Activated naive CD4-positive, alpha-beta T cell treated with anti-CD3 and anti-CD28 coated beads for 36 hours (primary cell): ENCODE measurements around the gene MAP1LC3B. TPM values are rescaled to one million over a fixed set of nuclear protein-coding genes. Genes with fewer than 3 reads are reported as not detected.

Experiments used
- CTCF ChIA-PET: fragments of 350-600 bp; sonication (Branson Sonifier 250); formaldehyde crosslinking; loops from one replicate; lab custom pipeline; 2021; ENCODE audit warnings: antibody characterized with exemption; lab: Charles Lee
- DNase-seq: peaks from one replicate; pipeline ENCODE4 v3.0.0-alpha.2; 2020
- H3K27ac Mint-ChIP-seq: one replicate; pipeline ENCODE4 v1.8.0; 2021; ENCODE audit warnings: mild to moderate bottlenecking, mixed read lengths
- H3K27me3 Mint-ChIP-seq: one replicate; pipeline ENCODE4 v1.8.0; 2021; ENCODE audit warnings: low read depth, mixed read lengths
- H3K36me3 Mint-ChIP-seq: one replicate; pipeline ENCODE4 v1.8.0; 2021; ENCODE audit warnings: low read depth, mixed read lengths
- H3K4me1 Mint-ChIP-seq: one replicate; pipeline ENCODE4 v1.8.0; 2021; ENCODE audit warnings: low read depth, mixed read lengths
- H3K4me3 Mint-ChIP-seq: one replicate; pipeline ENCODE4 v1.8.0; 2021; ENCODE audit warnings: mild to moderate bottlenecking, moderate library complexity, mixed read lengths
- H3K9me3 Mint-ChIP-seq: one replicate; pipeline ENCODE4 v1.8.0; 2021; ENCODE audit warnings: mixed read lengths
- intact Hi-C: fragments of 100-400 bp; cut with micrococcal nuclease; formaldehyde crosslinking; loops from one replicate; pipeline ENCODE4 v1.15.1; 2023
- total RNA-seq, 2 experiments: library from RNA; stranded (reverse); gene quantifications; one replicate each; pipeline ENCODE4 v1.2.3, GENCODE V29; 2021

MAP1LC3B gene
- total RNA-seq, 2 experiments from 2014 or later = 61.8 to 62.5 TPM

DNA sequence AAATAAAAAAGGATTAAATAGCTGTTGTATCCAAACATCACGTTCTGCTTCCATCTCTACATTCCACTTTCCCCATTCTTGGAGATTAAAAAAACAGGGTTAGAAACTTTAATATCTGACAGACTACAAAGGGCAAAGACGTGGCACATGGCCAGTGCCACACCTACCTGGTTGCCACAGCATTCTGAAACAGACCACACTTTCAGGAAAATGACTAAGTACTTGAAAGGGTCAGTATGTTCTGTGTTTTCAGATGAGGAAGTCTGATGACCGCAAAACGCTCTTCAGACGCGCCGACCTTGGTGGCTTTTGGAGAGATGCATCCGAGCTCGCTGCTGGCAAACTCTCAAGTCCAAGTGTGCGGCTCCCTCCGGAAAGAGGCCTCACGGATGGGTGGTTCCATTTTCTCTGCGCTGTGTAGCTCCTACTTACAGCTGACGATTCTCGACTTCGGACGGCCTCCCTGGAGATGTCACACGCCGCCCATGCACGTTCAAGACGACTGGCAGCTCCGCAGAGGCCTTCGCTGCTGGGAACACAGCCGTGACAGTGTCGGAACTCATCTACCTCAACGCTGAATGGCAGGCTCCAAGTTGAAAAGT is 15.5 kb downstream of the MAP1LC3B start:
- Mint-ChIP-seq H3K4me1 (no peaks in the 10 kb centered on the region), H3K36me3 (peaks cover 11% of the 10 kb centered on the region), H3K27ac (no peak overlapping the region), H3K9me3 (no peaks in the 10 kb centered on the region), H3K27me3 (no peaks in the 10 kb centered on the region), H3K4me3 (no peak overlapping the region)
- intact Hi-C loops = no loop called here
- CTCF ChIA-PET = interaction anchor here (1.1 to 1.8 kb wide), 3 partner anchors 10 to 229 kb away, joined by 4 to 7 read pairs (median 7); no protein-coding TSS in a partner anchor
- DNase-seq = no peak

DNA sequence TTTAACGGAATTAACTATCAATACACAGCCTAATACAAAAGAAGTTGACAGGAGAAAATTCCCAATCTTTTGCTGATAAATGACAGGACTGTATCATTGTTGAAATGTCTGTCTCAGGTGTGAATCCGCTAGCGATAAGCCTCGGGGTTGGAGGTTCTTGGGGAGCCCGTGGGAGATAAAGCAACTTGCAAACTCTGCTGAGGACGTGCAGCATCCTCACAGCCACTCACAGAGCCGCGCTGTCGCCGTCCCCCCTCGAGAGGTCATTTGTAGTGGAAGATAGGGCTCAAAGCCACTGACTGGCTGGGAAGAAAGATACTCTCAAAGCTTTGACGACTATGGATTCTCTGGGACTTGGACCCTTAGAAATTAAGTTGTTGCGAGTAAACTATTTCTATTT is 17.0 kb downstream of the MAP1LC3B start:
- no peaks in the 10 kb centered on the region for H3K4me1 Mint-ChIP-seq

DNA sequence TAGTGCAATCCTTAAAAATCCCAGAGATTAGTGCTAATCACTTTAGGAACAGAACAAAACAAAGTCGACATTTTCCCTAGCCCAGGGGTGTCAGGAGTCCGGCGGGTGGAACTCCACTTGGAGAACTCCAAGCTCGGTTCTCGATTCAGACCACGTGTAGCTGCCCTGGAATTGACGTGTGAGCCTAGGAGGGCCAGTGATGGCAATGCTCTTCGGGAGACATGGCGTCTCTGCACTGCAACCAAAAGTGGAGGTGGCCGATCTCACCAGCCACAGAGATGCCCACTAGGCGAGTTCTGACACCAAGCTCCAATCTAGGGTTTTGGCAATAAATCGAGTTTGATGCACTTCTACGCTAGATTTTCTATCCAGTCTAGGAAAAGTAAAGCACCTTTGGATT is 17.6 kb downstream of the MAP1LC3B start:
- DNase-seq = no peak
- Mint-ChIP-seq H3K36me3 (peaks cover 9% of the 10 kb centered on the region), H3K4me3 (no peak overlapping the region), H3K9me3 (no peaks in the 10 kb centered on the region), H3K27me3 (no peaks in the 10 kb centered on the region), H3K4me1 (no peaks in the 10 kb centered on the region), H3K27ac (no peak overlapping the region)
- CTCF ChIA-PET = interaction anchor here (1.0 kb wide), 1 partner anchor 15 kb away, joined by 3 read pairs; no protein-coding TSS in a partner anchor
- intact Hi-C loops = no loop called here

More for the DNA sequence above, 17.0 kb downstream of the MAP1LC3B start:
- Mint-ChIP-seq H3K4me3 (no peak overlapping the region), H3K9me3 (no peaks in the 10 kb centered on the region), H3K36me3 (peaks cover 9% of the 10 kb centered on the region), H3K27ac (no peak overlapping the region), H3K27me3 (no peaks in the 10 kb centered on the region)
- CTCF ChIA-PET = no interaction called here
- intact Hi-C loops = no loop called here
- no peak for DNase-seq

DNA sequence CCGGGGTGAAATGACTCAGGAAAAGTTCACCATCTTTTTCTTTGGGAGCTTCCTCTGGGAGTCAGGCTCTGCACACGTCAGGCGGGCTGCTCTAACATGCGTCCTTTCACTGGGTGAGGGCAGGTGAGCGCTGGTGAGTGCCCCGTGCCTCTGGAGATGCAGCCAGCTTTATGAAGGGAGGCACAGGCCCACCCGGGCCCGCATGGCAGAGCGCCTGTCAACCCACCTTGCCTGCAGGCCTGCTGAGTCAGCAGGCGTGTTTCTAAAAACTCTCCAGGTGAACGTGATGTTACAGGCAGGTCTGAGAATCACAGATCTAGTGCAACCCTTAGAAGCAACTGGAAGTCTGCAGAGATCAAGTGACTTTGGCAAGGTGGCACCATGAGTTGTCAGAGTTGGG is 18.4 kb downstream of the MAP1LC3B start:
- H3K27ac Mint-ChIP-seq = no peak overlapping the region
- CTCF ChIA-PET = interaction anchor here (1.0 kb wide), 1 partner anchor 16 kb away, joined by 3 read pairs; no protein-coding TSS in a partner anchor
- H3K27me3 Mint-ChIP-seq = no peaks in the 10 kb centered on the region
- H3K4me3 Mint-ChIP-seq = no peak overlapping the region
- intact Hi-C loops = no loop called here
- no peak for DNase-seq
- no peaks in the 10 kb centered on the region for H3K4me1 Mint-ChIP-seq
- peaks cover 9% of the 10 kb centered on the region for H3K36me3 Mint-ChIP-seq
- no peaks in the 10 kb centered on the region for H3K9me3 Mint-ChIP-seq

DNA sequence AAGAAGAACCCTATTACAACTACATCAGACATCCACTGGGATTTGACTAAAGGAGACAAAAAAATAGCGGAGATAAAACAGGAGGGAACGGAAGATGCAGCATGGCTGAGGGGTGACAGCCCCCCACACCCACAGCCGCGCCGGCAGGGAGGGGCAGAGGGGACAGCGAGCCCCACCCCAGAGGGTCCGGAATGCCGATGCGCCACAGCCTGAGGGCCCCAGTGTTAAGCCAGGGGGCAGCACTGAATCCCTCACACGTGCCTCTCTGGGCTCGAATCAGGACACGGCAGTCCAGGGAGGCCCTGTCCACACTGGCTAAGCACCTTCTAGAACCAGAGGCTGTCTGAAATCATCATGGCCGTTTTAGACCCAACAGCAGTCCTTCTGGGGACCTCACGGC is 18.8 kb downstream of the MAP1LC3B start:
- Mint-ChIP-seq H3K36me3 (peaks cover 10% of the 10 kb centered on the region), H3K27ac (no peak overlapping the region), H3K9me3 (no peaks in the 10 kb centered on the region), H3K27me3 (no peaks in the 10 kb centered on the region), H3K4me1 (no peaks in the 10 kb centered on the region), H3K4me3 (no peak overlapping the region)
- DNase-seq = no peak
- intact Hi-C loops = no loop called here
- CTCF ChIA-PET = no interaction called here

DNA sequence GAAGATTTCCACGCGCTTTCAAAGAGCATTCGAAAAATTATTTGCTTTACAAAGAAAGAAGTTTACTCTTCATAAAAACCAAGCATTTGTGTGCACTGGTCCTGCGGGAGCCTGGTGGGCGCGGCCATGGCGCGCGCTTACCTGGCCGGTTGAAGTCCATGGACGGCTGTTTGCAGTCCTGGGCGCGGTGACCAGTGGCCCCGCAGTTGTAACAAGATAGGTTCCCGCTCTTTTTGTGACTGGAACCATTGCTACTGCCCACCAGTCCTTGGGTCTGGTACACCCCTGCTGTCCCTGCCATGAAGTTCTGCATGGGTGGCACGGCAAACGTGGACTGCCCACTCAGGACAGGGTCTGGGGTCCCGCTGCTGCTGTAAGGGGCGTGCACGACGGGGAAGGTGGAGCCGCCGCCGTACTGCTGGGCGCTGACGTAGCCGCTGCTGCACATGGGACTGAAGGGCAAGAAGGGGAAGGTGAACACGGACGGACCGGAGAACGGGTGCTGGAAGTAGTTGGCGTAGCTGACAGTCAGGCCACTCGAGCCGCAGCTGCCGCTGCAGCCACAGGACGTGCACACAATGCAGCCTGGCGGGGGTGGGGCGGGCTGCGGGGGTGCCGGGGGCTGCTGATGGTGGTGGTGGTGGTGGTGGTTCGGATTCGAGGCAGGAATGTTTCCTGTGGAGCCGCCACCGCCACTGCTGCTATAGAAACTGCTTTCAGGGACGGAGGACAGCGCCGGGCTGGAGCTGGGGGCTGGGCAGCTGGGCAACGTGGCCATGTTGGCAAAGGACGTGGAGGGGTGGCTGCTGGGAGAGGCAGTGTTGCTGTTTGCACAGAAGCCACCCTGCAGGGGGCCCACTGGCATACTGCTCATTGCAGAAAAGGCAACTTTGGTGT is 19.5 kb downstream of the MAP1LC3B start:
- intact Hi-C loops = no loop called here
- Mint-ChIP-seq H3K9me3 (no peaks in the 10 kb centered on the region), H3K27me3 (no peaks in the 10 kb centered on the region), H3K4me1 (no peaks in the 10 kb centered on the region), H3K27ac (peak overlapping the region; percentile 26), H3K36me3 (peaks cover 8% of the 10 kb centered on the region), H3K4me3 (no peak overlapping the region)
- CTCF ChIA-PET = interaction anchor here (1.3 kb wide), 1 partner anchor 223 kb away, joined by 3 read pairs; no protein-coding TSS in a partner anchor
- DNase-seq = no peak

DNA sequence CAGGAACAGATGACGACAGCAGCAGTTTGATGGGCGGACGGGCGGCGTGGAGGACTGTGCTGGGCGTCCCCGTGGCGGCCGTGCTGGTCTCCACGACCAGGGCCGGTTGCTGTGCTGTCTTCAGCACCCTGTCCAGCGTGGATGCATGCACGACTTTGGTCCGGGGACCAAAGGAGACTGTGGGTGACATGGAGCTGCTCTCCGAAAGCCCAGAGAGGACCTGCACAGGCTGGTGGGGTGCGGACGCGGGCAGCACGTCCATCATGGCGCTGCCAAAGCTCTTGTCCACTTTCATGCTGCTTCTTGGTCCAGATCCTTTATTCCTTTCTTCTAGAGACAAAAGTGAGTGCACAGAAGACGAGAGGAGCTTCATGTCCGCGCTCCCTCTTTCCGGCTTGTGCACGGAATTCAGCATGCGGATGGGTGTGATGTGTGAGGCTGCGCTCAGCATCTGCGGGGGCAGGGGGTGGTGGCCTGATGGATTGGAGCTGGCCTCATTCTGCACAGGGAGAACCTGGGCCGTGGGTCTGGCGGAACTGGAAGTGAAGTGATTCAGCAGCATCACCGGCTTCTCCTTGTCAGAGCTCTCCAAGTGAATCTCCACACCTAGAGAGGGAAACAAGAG is 20.3 kb downstream of the MAP1LC3B start:
- DNase-seq = no peak
- CTCF ChIA-PET = interaction anchor here (0.6 to 1.6 kb wide), 4 partner anchors 12 to 223 kb away, joined by 3 to 4 read pairs (median 3); no protein-coding TSS in a partner anchor
- H3K27ac Mint-ChIP-seq = no peak overlapping the region
- H3K9me3 Mint-ChIP-seq = no peaks in the 10 kb centered on the region
- intact Hi-C loops = no loop called here
- H3K4me1 Mint-ChIP-seq = no peaks in the 10 kb centered on the region
- H3K4me3 Mint-ChIP-seq = no peak overlapping the region
- no peaks in the 10 kb centered on the region for H3K27me3 Mint-ChIP-seq
- peaks cover 8% of the 10 kb centered on the region for H3K36me3 Mint-ChIP-seq

DNA sequence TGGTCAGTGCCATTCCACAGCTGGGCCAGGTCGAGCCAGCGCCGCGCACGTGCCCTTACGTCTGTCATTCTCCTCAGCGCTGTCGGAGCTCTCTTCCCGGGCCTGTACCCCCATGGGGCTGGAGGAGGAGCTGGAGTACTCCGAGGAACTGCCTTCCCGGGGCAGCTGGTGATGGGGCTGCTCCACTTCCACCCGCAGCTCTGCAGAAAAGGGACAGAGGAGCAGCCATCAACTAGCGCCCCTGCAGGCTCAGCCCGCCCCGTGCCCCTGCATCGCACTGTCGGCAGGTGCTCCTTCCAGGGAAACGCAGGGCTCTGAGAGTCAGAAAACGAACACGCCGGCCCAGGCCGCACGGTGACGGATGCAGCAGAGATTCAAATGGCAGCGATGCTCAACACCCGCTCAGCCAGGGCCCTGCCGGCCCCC is 20.9 kb downstream of the MAP1LC3B start:
- DNase-seq = no peak
- H3K4me1 Mint-ChIP-seq = no peaks in the 10 kb centered on the region
- H3K4me3 Mint-ChIP-seq = no peak overlapping the region
- intact Hi-C loops = no loop called here
- CTCF ChIA-PET = interaction anchor here (0.6 to 1.6 kb wide), 4 partner anchors 13 to 222 kb away, joined by 3 to 4 read pairs (median 3); no protein-coding TSS in a partner anchor
- no peak overlapping the region for H3K27ac Mint-ChIP-seq
- H3K27me3 Mint-ChIP-seq = no peaks in the 10 kb centered on the region
- H3K9me3 Mint-ChIP-seq = no peaks in the 10 kb centered on the region
- H3K36me3 Mint-ChIP-seq = peaks cover 8% of the 10 kb centered on the region

DNA sequence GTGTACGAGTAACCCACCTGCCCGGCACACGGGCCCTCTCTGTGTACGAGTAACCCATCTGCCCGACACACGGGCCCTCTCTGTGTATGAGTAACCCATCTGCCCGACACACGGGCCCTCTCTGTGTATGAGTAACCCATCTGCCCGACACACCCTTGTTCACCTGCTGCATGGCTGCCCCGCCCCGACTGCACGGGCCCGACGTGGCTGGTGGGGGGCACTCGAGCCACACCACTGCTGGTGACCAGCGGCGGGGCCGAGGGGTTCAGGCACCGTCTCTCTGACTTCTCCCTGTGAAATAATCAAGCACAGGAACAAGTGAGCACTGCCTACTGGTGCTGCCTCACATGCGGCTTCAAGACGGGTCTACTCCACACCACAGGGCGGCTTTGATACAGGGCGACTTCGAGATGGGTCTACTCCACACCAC is 22.1 kb downstream of the MAP1LC3B start:
- Mint-ChIP-seq H3K27me3 (no peaks in the 10 kb centered on the region), H3K4me3 (no peak overlapping the region), H3K27ac (no peak overlapping the region), H3K9me3 (no peaks in the 10 kb centered on the region), H3K36me3 (peaks cover 8% of the 10 kb centered on the region), H3K4me1 (no peaks in the 10 kb centered on the region)
- intact Hi-C loops = no loop called here
- CTCF ChIA-PET = no interaction called here
- DNase-seq = no peak

DNA sequence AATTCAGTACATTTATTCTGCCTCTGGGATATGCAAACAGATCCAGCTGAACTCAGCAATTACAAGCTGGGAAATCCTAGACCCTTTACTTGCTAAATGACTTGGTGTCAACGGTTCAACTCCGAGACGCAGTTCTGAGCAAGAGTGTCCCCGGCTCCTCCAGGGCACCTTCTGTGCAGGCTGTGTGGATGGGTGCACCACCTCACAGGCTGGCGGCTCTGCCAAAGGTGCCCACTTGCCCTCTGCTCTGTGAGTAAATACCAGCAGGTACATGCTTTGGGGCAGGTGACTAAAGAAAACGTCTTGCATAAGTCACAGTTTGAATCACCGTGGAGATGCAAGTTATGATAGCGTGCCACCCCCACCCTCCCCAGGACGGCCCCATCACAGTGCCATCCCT is 23.3 kb downstream of the MAP1LC3B start:
- Mint-ChIP-seq H3K27ac (no peak overlapping the region), H3K4me1 (no peaks in the 10 kb centered on the region), H3K27me3 (no peaks in the 10 kb centered on the region), H3K9me3 (no peaks in the 10 kb centered on the region), H3K4me3 (no peak overlapping the region), H3K36me3 (peaks cover 11% of the 10 kb centered on the region)
- DNase-seq = no peak
- intact Hi-C loops = no loop called here
- CTCF ChIA-PET = interaction anchor here (0.8 to 3.2 kb wide), 2 partner anchors 18 to 220 kb away, joined by 3 to 39 read pairs; no protein-coding TSS in a partner anchor

DNA sequence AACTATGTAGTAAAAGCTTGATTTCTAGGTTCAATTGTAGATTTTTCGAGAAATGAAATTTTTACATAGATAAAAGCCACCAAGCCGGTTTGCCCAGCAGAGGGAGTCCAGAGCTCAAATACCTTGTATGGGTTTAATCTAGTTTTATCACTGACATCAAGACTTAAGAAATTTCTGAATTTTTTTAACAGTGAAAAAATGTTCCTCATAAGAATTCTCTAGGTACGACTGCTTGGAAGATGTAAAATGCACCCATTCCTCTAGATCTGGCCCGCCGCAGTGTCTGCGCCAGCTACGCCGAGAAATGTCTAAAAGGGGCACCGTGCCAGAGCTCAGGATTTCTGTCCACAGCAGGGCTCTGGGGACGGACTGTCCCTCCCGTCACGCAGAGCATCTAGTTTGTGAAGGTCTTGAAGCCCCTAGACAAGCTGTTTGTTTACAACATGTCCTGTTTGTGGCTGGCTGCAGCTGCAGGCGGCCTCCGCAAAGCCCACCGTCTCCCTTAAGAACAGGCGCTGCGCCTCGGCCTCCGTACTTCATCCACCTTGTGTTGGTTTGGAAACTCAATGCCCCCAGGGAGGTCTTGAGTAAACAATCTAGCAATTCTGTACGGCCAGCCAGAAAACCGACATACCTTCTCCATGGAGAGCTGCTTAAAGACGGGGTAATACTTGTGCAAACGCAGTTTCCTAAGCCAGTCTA is 24.8 kb downstream of the MAP1LC3B start:
- intact Hi-C loops = loop anchor here (1.0 to 2.0 kb wide), 2 partner anchors 126 to 218 kb away; no protein-coding TSS in a partner anchor
- CTCF ChIA-PET = interaction anchor here (0.6 to 3.2 kb wide), 14 partner anchors 9 to 224 kb away, joined by 3 to 39 read pairs (median 4); no protein-coding TSS in a partner anchor
- Mint-ChIP-seq H3K9me3 (no peaks in the 10 kb centered on the region), H3K4me3 (no peak overlapping the region), H3K36me3 (peaks cover 10% of the 10 kb centered on the region), H3K27ac (peak overlapping the region; percentile 24), H3K4me1 (no peaks in the 10 kb centered on the region), H3K27me3 (no peaks in the 10 kb centered on the region)
- peak; percentile 75 for DNase-seq
